ENCODE results near the gene PRRX2.

PRRX2 gene

DNA sequence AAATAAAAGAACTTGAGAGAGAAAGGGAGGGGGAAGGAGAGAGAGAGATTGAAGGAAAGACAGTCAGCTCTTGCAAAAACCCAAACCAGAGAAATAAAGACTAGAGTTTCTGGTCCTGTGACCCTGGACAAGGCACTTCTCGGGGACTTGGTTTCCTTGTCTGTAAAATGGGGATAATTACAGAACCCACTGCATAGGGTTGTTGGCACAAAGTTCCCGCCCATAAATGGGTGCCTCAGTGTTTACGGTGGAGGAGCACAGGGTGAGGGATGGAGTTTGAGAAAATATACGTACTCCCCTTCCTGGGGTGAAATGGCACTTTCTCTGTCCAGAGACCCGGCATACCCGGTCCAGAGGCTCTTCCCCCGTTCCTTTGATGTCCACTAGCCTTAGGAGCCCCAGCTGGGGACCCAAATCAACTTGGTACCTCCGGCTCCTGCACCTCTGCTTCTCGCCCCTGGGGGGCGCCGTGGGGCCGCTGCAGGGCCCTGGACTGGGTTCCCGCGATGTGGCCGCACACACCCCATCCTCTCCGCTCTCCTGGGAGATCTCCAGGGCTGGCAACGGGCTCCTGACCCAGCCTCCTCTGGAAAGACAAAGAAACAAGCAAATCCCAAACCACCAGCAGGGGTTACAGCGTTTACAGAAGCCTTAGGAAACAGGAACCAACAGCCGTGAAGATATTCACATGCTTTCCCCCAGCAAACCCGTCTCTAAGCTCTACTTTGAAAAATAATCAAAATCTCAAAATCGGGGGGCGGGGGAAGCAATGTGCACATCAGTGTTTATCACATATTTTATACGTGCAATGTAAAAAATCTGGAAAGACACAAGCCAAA is 61.1 kb downstream of the PRRX2 start (continued):
- TF ChIP-seq IKZF3 (tag by site-specific recombination; IDR thresholded peaks at IDR 0.05): peak; percentile 67
- 0 out of 2 replicates have a peak, but pooled peaks have one; percentile 18 for TF ChIP-seq ZEB2 (tag by site-specific recombination; IDR thresholded peaks at IDR 0.05)
- no peak for TF ChIP-seq ZXDB (tag by site-specific recombination; IDR thresholded peaks at IDR 0.05)
- TF ChIP-seq, protein P1, sequence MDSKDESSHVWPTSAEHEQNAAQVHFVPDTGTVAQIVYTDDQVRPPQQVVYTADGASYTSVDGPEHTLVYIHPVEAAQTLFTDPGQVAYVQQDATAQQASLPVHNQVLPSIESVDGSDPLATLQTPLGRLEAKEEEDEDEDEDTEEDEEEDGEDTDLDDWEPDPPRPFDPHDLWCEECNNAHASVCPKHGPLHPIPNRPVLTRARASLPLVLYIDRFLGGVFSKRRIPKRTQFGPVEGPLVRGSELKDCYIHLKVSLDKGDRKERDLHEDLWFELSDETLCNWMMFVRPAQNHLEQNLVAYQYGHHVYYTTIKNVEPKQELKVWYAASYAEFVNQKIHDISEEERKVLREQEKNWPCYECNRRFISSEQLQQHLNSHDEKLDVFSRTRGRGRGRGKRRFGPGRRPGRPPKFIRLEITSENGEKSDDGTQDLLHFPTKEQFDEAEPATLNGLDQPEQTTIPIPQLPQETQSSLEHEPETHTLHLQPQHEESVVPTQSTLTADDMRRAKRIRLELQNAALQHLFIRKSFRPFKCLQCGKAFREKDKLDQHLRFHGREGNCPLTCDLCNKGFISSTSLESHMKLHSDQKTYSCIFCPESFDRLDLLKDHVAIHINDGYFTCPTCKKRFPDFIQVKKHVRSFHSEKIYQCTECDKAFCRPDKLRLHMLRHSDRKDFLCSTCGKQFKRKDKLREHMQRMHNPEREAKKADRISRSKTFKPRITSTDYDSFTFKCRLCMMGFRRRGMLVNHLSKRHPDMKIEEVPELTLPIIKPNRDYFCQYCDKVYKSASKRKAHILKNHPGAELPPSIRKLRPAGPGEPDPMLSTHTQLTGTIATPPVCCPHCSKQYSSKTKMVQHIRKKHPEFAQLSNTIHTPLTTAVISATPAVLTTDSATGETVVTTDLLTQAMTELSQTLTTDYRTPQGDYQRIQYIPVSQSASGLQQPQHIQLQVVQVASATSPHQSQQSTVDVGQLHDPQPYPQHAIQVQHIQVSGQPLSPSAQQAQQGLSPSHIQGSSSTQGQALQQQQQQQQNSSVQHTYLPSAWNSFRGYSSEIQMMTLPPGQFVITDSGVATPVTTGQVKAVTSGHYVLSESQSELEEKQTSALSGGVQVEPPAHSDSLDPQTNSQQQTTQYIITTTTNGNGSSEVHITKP (tag by site-specific recombination; IDR thresholded peaks at IDR 0.05): peak; percentile 56; the same call in 1 of the 2 replicates
- TF ChIP-seq ZNF561 (tag by site-specific recombination; IDR thresholded peaks at IDR 0.05; ENCODE audit: borderline replicate concordance): peak; percentile 62; the same call in 1 of the 2 replicates
- peak; percentile 90 for TF ChIP-seq ZNF2 (tag by site-specific recombination; IDR thresholded peaks at IDR 0.05)
- TF ChIP-seq KLF8 (tag by site-specific recombination; IDR thresholded peaks at IDR 0.05): peak; percentile 28; the same call in 1 of the 2 replicates
- no peak for TF ChIP-seq ZFP69B (tag by site-specific recombination; IDR thresholded peaks at IDR 0.05)
- TF ChIP-seq ZNF530 (tag by site-specific recombination; IDR thresholded peaks at IDR 0.05; ENCODE audit: low read depth): no peak
- TF ChIP-seq TCF7L2 (IDR thresholded peaks at IDR 0.05; ENCODE audit: borderline replicate concordance, low read depth, low read length): no peak; the same call in 1 of the 2 replicates
- peak; percentile 31; the same call in 1 of the 2 replicates for TF ChIP-seq GLIS2 (tag by site-specific recombination; IDR thresholded peaks at IDR 0.05)

GRCh38 chr9:129728744-129729143 is 63.3 kb downstream of the PRRX2 start:
- ChIA-PET CTCF (interaction anchor here (0.6 to 9.2 kb wide), 7 partner anchors 9 to 1772 kb away, joined by 3 to 253 read pairs (median 12); partner anchors contain the start of gene ASB6), POLR2A (no interaction called here)
- Histone ChIP-seq H3K36me3 (ENCODE audit: control insufficient read depth in 2 of 2, insufficient read depth in 1 of 2, low read length in 2 of 2) (no peaks in the 10 kb centered on the region), H3K27ac (ENCODE audit: extremely low read depth, low read depth, low read length) (no peak overlapping the region), H3K4me1 (ENCODE audit: control insufficient read depth, insufficient read depth, low read length) (no peaks in the 10 kb centered on the region), H3K4me3 (ENCODE audit: low read depth, low read length) (no peak overlapping the region), H3K9me3 (ENCODE audit: control insufficient read depth, insufficient read depth, low read depth, low read length) (no peaks in the 10 kb centered on the region)
- TF ChIP-seq REST (tag by site-specific recombination; IDR thresholded peaks at IDR 0.05) (no peak), ZNF157 (tag by site-specific recombination; IDR thresholded peaks at IDR 0.05) (no peak), ZNF10 (tag by site-specific recombination; IDR thresholded peaks at IDR 0.05) (peak; percentile 99)

- no peaks in the 10 kb centered on the region for H3K4me1 ChIP-seq (ENCODE audit: control insufficient read depth, insufficient read depth, low read length)
- H3K4me3 ChIP-seq (ENCODE audit: low read depth, low read length): no peak overlapping the region
- TF ChIP-seq ZNF623 (tag by site-specific recombination; IDR thresholded peaks at IDR 0.05) (no peak), ZNF366 (tag by site-specific recombination; conservative IDR thresholded peaks at IDR 0.05) (peak; percentile 74)
- no peaks in the 10 kb centered on the region for H3K36me3 ChIP-seq (ENCODE audit: control insufficient read depth in 2 of 2, insufficient read depth in 1 of 2, low read length in 2 of 2)
- no peak overlapping the region for H3K27ac ChIP-seq (ENCODE audit: extremely low read depth, low read depth, low read length)
- H3K9me3 ChIP-seq (ENCODE audit: control insufficient read depth, insufficient read depth, low read depth, low read length): no peaks in the 10 kb centered on the region
- ChIA-PET POLR2A (no interaction called here), CTCF (interaction anchor here (0.6 to 9.2 kb wide), 3 partner anchors 45 to 54 kb away, joined by 3 to 253 read pairs (median 4); no protein-coding TSS in a partner anchor)
Observed at GRCh38 chr9:129731477-129732085, 66.1 kb downstream of the PRRX2 start.

All from HEK293 (cell line).